Measurements from ENCODE around the gene MTFMT. TPM values are rescaled to one million over a fixed set of nuclear protein-coding genes. Genes with fewer than 3 reads are reported as not detected.

Gene MTFMT
- 23.7 to 29.0 TPM (median 25.8 TPM) in 5 replicates for total RNA-seq (2022; extraction: Qiagen RNA extraction; ENCODE audit: low read depth)

GRCh38 chr15:65028921-65029735 is at the start of gene MTFMT:
Gene MTFMT, minus strand, starts transcription at chr15:65029639. Its CDS starts 26 bp downstream, at chr15:65029613.

GRCh38 chr15:65076486-65077290 is 47.2 kb upstream of the MTFMT start, which contains the start of gene KBTBD13:
Gene KBTBD13, plus strand, starts transcription at chr15:65076746. Its CDS starts 70 bp downstream, at chr15:65076816.

GRCh38 chr15:65067645-65068402 is 38.4 kb upstream of the MTFMT start, which contains the start of gene RASL12:
Gene RASL12, minus strand, starts transcription at chr15:65067991. Its CDS starts 156 bp downstream, at chr15:65067835.

GRCh38 chr15:65044724-65045481 is 15.5 kb upstream of the MTFMT start, which contains the start of gene SLC51B:
Gene SLC51B, plus strand, starts transcription at chr15:65045387. Its CDS starts 4,618 bp downstream, at chr15:65050005.

GRCh38 chr15:64989416-64990167 is 39.8 kb downstream of the MTFMT start, which contains the start of gene SPG21:
Gene SPG21, minus strand, starts transcription at chr15:64989914. Its CDS starts 6,345 bp downstream, at chr15:64983569.

Other genes starting within 250 kb of the MTFMT start
- 13.2 to 23.5 TPM (median 21.1 TPM) in 5 replicates for gene PIF1, start 204.0 kb downstream of the MTFMT start, total RNA-seq (2022; extraction: Qiagen RNA extraction; ENCODE audit: low read depth)
- 6.1 to 7.7 TPM (median 6.8 TPM) in 5 replicates for gene PLEKHO2, start 187.7 kb downstream of the MTFMT start, total RNA-seq (2022; extraction: Qiagen RNA extraction; ENCODE audit: low read depth)
- gene ANKDD1A, start 117.7 kb downstream of the MTFMT start, total RNA-seq (2022; extraction: Qiagen RNA extraction; ENCODE audit: low read depth): 1.5 to 2.1 TPM (median 1.9 TPM) in 5 replicates
- 114 to 142 TPM (median 130 TPM) in 5 replicates for gene SPG21, start 39.7 kb downstream of the MTFMT start, total RNA-seq (2022; extraction: Qiagen RNA extraction; ENCODE audit: low read depth)
- gene SLC51B, start 15.7 kb upstream of the MTFMT start, total RNA-seq (2022; extraction: Qiagen RNA extraction; ENCODE audit: low read depth): 10.5 to 15.5 TPM (median 12.1 TPM) in 5 replicates
- gene RASL12, start 38.4 kb upstream of the MTFMT start, total RNA-seq (2022; extraction: Qiagen RNA extraction; ENCODE audit: low read depth): 0.06 to 0.28 TPM (median 0.19 TPM) in 5 replicates
- gene KBTBD13, start 47.1 kb upstream of the MTFMT start, total RNA-seq (2022; extraction: Qiagen RNA extraction; ENCODE audit: low read depth): 0.02 TPM in 1 of 5 replicates, not detected in the others
- gene UBAP1L, start 85.6 kb upstream of the MTFMT start, total RNA-seq (2022; extraction: Qiagen RNA extraction; ENCODE audit: low read depth): 0.52 to 1.4 TPM (median 0.91 TPM) in 5 replicates
- gene PDCD7, start 104.2 kb upstream of the MTFMT start, total RNA-seq (2022; extraction: Qiagen RNA extraction; ENCODE audit: low read depth): 24.0 to 33.4 TPM (median 28.2 TPM) in 5 replicates
- 41.2 to 58.4 TPM (median 51.2 TPM) in 5 replicates for gene CLPX, start 155.7 kb upstream of the MTFMT start, total RNA-seq (2022; extraction: Qiagen RNA extraction; ENCODE audit: low read depth)
- gene CILP, start 181.8 kb upstream of the MTFMT start, total RNA-seq (2022; extraction: Qiagen RNA extraction; ENCODE audit: low read depth): 0.05 to 0.08 TPM (median 0.08 TPM) in 5 replicates

Measured in A549 treated with DMSO at 1 μM for 4 hours (cell line).